Testis (tissue), 3 donors: Measurements from ENCODE around the gene EPHX1. TPM values are rescaled to one million over a fixed set of nuclear protein-coding genes. Genes with fewer than 3 reads are reported as not detected.

Experiments used
- DNase-seq: peaks from one replicate; pipeline ENCODE4 v3.0.0-alpha.2; 2019
- H3K27ac ChIP-seq, 2 donors: fragments of 200-600 bp; sonication (generic); one replicate each; pipeline ENCODE4 v1.5.1; 2019
- H3K27me3 ChIP-seq: fragments of 200-600 bp; sonication (generic); one replicate; pipeline ENCODE4 v1.5.1; 2019
- H3K36me3 ChIP-seq: fragments of 200-600 bp; sonication (generic); one replicate; pipeline ENCODE4 v1.5.1; 2017; ENCODE audit warnings: low read depth; ENCODE audit errors: missing control alignments
- H3K4me1 ChIP-seq: fragments of 200-600 bp; sonication (generic); one replicate; pipeline ENCODE4 v1.5.1; 2019
- H3K4me3 ChIP-seq, 2 donors: fragments of 200-600 bp; sonication (generic); one replicate each; pipeline ENCODE4 v1.5.1; 2017 to 2019
- H3K9me3 ChIP-seq: fragments of 200-600 bp; sonication (generic); one replicate; pipeline ENCODE4 v1.5.1; 2017
- POLR2A ChIP-seq: fragments of 450-650 bp; IDR thresholded peaks from one replicate; pipeline ENCODE4 v1.6.1; 2017; ENCODE audit warnings: antibody characterized with exemption, mild to moderate bottlenecking, moderate library complexity
- WGBS, 2 donors: methylation state at CpG; one replicate each; pipeline ENCODE4 v1.1.5; 2018; 5-methylcytosine and 5-hydroxymethylcytosine counted together
- intact Hi-C: fragments of 100-400 bp; cut with DNase I; formaldehyde crosslinking; loops from one replicate; pipeline ENCODE4 v1.15.1; 2023; ENCODE audit warnings: low total_unique reads
- polyA plus RNA-seq: library from polyadenylated mRNA; stranded (reverse); fragments of 350-450 nt; fragmentation: Illumina TruSeq; extraction: RNeasy Lipid Tissue Mini Kit (QIAGEN cat#74804); gene quantifications from one replicate; pipeline ENCODE4 v1.2.3, GENCODE V29; 2014; ENCODE audit warnings: low read depth, low replicate concordance; ENCODE audit not compliant: insufficient read depth
- total RNA-seq, 2 donors: library from RNA; depleted of rRNA; stranded (reverse); fragments of >200 nt; gene quantifications; one replicate each; pipeline ENCODE4 v1.2.3, GENCODE V29; 2016
- TF ChIP-seq, protein P1 (sequence below), 3 experiments: fragments of 450-650 bp in 2 of 3; fragments of 200-600 bp in 1 of 3; sonication (generic) in 1 of 3; IDR thresholded peaks; one replicate each; pipeline ENCODE4 v1.5.1; 2016 to 2019; ENCODE audit warnings: antibody characterized with exemption in 3 of 3, mild to moderate bottlenecking in 2 of 3, moderate library complexity in 1 of 3

EPHX1 gene
- total and polyA plus RNA-seq, 3 donors from 2014 or later: 145 to 173 (median 161) TPM

DNA sequence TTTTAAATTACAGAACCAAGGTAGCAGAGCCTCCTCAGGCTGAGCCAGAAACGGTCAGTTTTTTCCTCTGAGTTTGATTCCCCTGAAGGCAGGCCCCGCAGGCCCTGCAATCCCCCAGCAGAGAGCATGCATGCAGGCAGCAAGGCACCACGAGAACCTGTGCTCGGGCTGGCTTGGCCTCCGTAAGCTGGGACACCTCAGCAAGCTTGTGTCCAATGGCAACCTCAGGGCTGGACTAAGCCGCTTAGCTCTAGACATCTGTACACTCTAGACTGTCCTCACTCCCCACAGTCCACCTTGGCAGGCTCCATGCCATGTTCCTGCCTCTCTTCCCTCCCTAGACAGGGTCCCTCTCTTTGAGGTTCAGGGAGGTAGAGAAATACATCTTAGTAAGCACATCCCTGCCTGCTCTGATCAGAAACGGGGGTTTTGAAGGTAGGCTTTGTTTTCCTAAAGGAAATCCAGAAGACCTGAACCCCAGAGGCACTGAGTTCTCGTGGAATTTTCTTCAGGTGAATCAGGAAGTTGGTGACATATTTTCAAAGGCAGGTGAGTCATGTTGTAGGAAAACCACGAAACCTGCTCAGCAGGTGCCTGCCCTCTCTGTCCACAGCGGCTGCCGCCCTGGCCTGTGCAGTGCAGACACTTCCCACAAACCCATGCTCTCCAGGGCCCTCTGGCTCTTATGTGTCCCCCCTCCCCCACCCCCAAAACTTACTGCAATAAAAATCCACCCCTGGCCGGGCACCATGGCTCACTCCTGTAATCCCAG, 65.3 kb downstream of the EPHX1 start:
- H3K4me3 ChIP-seq: no peak overlapping the region
- 96 to 97% methylated on average over 3 to 12 of the region's 12 CpGs for WGBS, 2 donors
- no peak for DNase-seq
- peaks cover 25% of the 10 kb centered on the region for H3K4me1 ChIP-seq
- no peaks in the 10 kb centered on the region for H3K27me3 ChIP-seq
- intact Hi-C loops: no loop called here
- no peaks in the 10 kb centered on the region for H3K9me3 ChIP-seq
- H3K27ac ChIP-seq: no peak overlapping the region
- no peak for TF ChIP-seq POLR2A
- TF ChIP-seq, protein P1, sequence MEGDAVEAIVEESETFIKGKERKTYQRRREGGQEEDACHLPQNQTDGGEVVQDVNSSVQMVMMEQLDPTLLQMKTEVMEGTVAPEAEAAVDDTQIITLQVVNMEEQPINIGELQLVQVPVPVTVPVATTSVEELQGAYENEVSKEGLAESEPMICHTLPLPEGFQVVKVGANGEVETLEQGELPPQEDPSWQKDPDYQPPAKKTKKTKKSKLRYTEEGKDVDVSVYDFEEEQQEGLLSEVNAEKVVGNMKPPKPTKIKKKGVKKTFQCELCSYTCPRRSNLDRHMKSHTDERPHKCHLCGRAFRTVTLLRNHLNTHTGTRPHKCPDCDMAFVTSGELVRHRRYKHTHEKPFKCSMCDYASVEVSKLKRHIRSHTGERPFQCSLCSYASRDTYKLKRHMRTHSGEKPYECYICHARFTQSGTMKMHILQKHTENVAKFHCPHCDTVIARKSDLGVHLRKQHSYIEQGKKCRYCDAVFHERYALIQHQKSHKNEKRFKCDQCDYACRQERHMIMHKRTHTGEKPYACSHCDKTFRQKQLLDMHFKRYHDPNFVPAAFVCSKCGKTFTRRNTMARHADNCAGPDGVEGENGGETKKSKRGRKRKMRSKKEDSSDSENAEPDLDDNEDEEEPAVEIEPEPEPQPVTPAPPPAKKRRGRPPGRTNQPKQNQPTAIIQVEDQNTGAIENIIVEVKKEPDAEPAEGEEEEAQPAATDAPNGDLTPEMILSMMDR (IDR thresholded peaks at IDR 0.05): no peak
- H3K36me3 ChIP-seq: no peaks in the 10 kb centered on the region

DNA sequence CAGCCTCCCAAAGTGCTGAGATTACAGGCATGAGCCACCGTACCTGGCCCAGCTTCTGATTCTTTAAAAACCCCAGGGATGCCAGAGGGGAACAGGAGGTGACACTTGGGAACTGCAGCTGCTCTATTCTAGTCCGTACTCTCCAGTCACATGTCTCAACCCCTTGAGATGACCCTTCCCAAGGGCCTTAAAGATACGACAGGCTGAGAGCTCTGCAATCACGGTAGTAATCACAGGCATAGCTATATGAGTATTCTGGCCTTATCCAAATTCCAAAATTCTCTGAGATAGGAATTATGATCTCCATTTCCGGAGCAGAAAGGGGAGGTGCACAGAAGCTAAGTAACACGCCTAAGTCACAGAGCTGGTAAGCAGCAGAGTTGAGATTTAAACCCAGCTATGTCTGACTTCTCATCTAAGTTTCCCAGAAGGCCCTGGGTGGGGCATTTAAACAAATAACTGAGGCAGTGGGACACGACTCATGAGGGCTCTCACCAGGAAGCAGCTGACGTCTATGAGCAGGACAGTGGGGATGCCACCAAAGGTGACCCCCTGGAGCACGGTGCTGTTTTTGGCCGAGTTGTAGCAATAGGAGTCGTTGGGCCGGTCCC, 67.1 kb downstream of the EPHX1 start:
- DNase-seq: no peak
- H3K9me3 ChIP-seq: no peaks in the 10 kb centered on the region
- no peaks in the 10 kb centered on the region for H3K36me3 ChIP-seq
- peaks cover 36% of the 10 kb centered on the region for H3K4me1 ChIP-seq
- H3K27ac ChIP-seq: peak overlapping the region in 1 of 2 donors; percentile 44
- TF ChIP-seq, protein P1 (IDR thresholded peaks at IDR 0.05): no peak
- TF ChIP-seq POLR2A: no peak
- WGBS, 2 donors: 74 to 84% methylated on average over 12 of the region's 12 CpGs
- H3K27me3 ChIP-seq: no peaks in the 10 kb centered on the region
- no peak overlapping the region for H3K4me3 ChIP-seq
- intact Hi-C loops: no loop called here

DNA sequence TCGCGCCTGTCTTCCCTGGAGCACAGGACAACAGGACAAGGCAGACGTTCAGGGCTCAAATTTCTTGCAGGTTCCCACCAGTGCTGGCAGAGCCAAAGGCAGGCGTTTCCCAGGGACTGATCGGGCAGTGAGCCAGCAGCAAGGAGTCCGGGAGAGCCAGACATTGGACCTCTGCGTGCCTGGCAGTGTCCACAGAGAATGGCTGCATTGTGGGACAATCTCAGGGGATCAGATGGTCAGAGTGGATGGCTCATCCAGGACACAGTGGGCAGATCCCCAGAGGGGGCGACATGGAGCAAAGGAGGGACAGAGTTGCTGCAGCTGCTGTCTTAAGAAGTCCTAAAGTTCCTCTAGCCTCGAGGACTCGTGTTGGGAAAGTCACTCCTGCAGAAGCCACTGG, 67.7 kb downstream of the EPHX1 start:
- intact Hi-C loops: no loop called here
- Histone ChIP-seq H3K4me1 (peaks cover 36% of the 10 kb centered on the region), H3K27ac (peak overlapping the region in 1 of 2 donors; percentile 44), H3K27me3 (no peaks in the 10 kb centered on the region), H3K9me3 (no peaks in the 10 kb centered on the region), H3K4me3 (no peak overlapping the region), H3K36me3 (no peaks in the 10 kb centered on the region)
- 39 to 53% methylated on average over 8 to 10 of the region's 10 CpGs for WGBS, 2 donors
- TF ChIP-seq, protein P1 (IDR thresholded peaks at IDR 0.05): peak in 2 of 3 experiments; percentile 27 to 37
- no peak for TF ChIP-seq POLR2A
- peak; percentile 87 for DNase-seq

DNA sequence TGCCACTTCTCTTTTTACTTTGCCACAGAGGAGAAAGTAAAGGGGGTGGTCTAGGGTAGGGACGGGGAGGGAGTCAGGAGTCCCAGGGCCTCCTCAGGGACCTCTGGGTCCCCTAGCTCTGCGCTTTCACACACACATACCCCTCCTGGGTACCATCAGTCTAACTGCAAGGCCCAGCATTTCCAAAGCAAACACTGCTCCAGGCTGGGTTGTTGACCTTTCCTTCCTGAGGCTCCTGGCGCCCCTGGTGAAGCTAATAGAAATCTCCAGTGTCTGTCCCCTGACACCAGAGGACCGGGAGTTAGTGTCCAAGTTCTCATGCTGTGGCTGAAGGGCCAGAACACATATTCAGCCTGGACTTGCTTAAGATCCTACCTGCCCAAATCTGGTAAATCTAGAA, 68.4 kb downstream of the EPHX1 start:
- no peak for TF ChIP-seq POLR2A
- TF ChIP-seq, protein P1 (IDR thresholded peaks at IDR 0.05): no peak
- intact Hi-C loops: no loop called here
- WGBS, 2 donors: 67 to 87% methylated on average over 3 to 4 of the region's 4 CpGs
- DNase-seq: no peak
- no peaks in the 10 kb centered on the region for H3K36me3 ChIP-seq
- no peaks in the 10 kb centered on the region for H3K9me3 ChIP-seq
- peaks cover 39% of the 10 kb centered on the region for H3K4me1 ChIP-seq
- H3K4me3 ChIP-seq: no peak overlapping the region
- peak overlapping the region in 1 of 2 donors; percentile 44 for H3K27ac ChIP-seq
- H3K27me3 ChIP-seq: no peaks in the 10 kb centered on the region
